Activated naive CD4-positive, alpha-beta T cell treated with anti-CD3 and anti-CD28 coated beads, Interleukin-2, amount 10 ng/mL, durations not matched to agents 7 days and 5 days (primary cell): ENCODE results near the gene LRRC49.

Experiments used
- CTCF ChIA-PET: fragments of 350-600 bp; sonication (Branson Sonifier 250); formaldehyde crosslinking; loops from one replicate; lab custom pipeline; 2021; ENCODE audit warnings: antibody characterized with exemption; lab: Charles Lee
- DNase-seq: peaks from one replicate; pipeline ENCODE4 v3.0.0-alpha.2; 2020
- H3K27ac Mint-ChIP-seq: one replicate; pipeline ENCODE4 v1.8.0; 2021; ENCODE audit warnings: mild to moderate bottlenecking, moderate library complexity, mixed read lengths
- H3K27me3 Mint-ChIP-seq: one replicate; pipeline ENCODE4 v1.8.0; 2021; ENCODE audit warnings: mild to moderate bottlenecking, mixed read lengths
- H3K36me3 Mint-ChIP-seq: one replicate; pipeline ENCODE4 v1.8.0; 2021; ENCODE audit warnings: mixed read lengths
- H3K4me1 Mint-ChIP-seq: one replicate; pipeline ENCODE4 v1.8.0; 2021; ENCODE audit warnings: mixed read lengths
- H3K4me3 Mint-ChIP-seq: one replicate; pipeline ENCODE4 v1.8.0; 2021; ENCODE audit warnings: mild to moderate bottlenecking, moderate library complexity, mixed read lengths
- H3K9me3 Mint-ChIP-seq: one replicate; pipeline ENCODE4 v1.8.0; 2021; ENCODE audit warnings: mixed read lengths

Gene LRRC49

GRCh38 chr15:71080705-71081104, 188.1 kb downstream of the LRRC49 start:
- no peak overlapping the region for H3K4me3 Mint-ChIP-seq
- H3K36me3 Mint-ChIP-seq: no peaks in the 10 kb centered on the region
- H3K9me3 Mint-ChIP-seq: no peaks in the 10 kb centered on the region
- H3K27me3 Mint-ChIP-seq: peaks cover 4% of the 10 kb centered on the region
- CTCF ChIA-PET: no interaction called here
- no peak for DNase-seq
- no peaks in the 10 kb centered on the region for H3K4me1 Mint-ChIP-seq
- no peak overlapping the region for H3K27ac Mint-ChIP-seq

GRCh38 chr15:71082803-71083202, 190.2 kb downstream of the LRRC49 start:
- Mint-ChIP-seq H3K27ac (no peak overlapping the region), H3K36me3 (no peaks in the 10 kb centered on the region), H3K4me1 (no peaks in the 10 kb centered on the region), H3K4me3 (no peak overlapping the region), H3K9me3 (no peaks in the 10 kb centered on the region), H3K27me3 (peaks cover 10% of the 10 kb centered on the region)
- no peak for DNase-seq
- CTCF ChIA-PET: no interaction called here

GRCh38 chr15:71083349-71083748, 190.7 kb downstream of the LRRC49 start:
- Mint-ChIP-seq H3K4me3 (no peak overlapping the region), H3K36me3 (no peaks in the 10 kb centered on the region), H3K4me1 (no peaks in the 10 kb centered on the region), H3K9me3 (no peaks in the 10 kb centered on the region), H3K27ac (no peak overlapping the region), H3K27me3 (peaks cover 10% of the 10 kb centered on the region)
- no peak for DNase-seq
- CTCF ChIA-PET: no interaction called here

- no peak overlapping the region for H3K27ac Mint-ChIP-seq
- no peaks in the 10 kb centered on the region for H3K9me3 Mint-ChIP-seq
- no peak for DNase-seq
- CTCF ChIA-PET: no interaction called here
- no peaks in the 10 kb centered on the region for H3K36me3 Mint-ChIP-seq
- no peaks in the 10 kb centered on the region for H3K4me1 Mint-ChIP-seq
- H3K4me3 Mint-ChIP-seq: no peak overlapping the region
- peaks cover 10% of the 10 kb centered on the region for H3K27me3 Mint-ChIP-seq
Observed at GRCh38 chr15:71084264-71084663, 191.6 kb downstream of the LRRC49 start.

DNA sequence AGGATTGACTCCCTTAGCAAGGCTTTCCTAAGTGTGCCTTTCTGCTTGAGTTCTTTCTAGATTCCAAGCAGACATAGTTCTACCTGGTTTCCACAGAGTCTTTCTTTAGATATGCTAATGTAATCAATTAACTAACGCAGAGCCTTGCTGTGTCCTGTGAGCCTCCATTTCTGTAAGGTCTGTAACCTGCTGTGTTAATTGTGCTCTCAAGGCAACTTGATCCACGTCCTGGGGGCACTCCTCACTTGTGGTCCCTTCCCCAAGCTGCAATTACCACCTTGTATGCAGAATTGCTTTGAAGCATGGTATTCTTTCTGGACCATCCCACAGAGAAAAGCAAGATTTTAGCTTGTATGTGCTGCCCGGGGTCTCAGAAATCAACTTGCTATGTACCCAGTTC, 193.2 kb downstream of the LRRC49 start:
- peaks cover 10% of the 10 kb centered on the region for H3K27me3 Mint-ChIP-seq
- H3K27ac Mint-ChIP-seq: no peak overlapping the region
- no peaks in the 10 kb centered on the region for H3K9me3 Mint-ChIP-seq
- no peak overlapping the region for H3K4me3 Mint-ChIP-seq
- H3K4me1 Mint-ChIP-seq: no peaks in the 10 kb centered on the region
- DNase-seq: no peak
- H3K36me3 Mint-ChIP-seq: no peaks in the 10 kb centered on the region
- CTCF ChIA-PET: no interaction called here

- H3K4me3 Mint-ChIP-seq: no peak overlapping the region
- CTCF ChIA-PET: no interaction called here
- peaks cover 6% of the 10 kb centered on the region for H3K27me3 Mint-ChIP-seq
- H3K9me3 Mint-ChIP-seq: no peaks in the 10 kb centered on the region
- no peak for DNase-seq
- H3K36me3 Mint-ChIP-seq: no peaks in the 10 kb centered on the region
- no peak overlapping the region for H3K27ac Mint-ChIP-seq
- H3K4me1 Mint-ChIP-seq: no peaks in the 10 kb centered on the region
Observed at GRCh38 chr15:71088155-71088554, 195.5 kb downstream of the LRRC49 start.

GRCh38 chr15:71088683-71089082, 196.1 kb downstream of the LRRC49 start:
- CTCF ChIA-PET: no interaction called here
- Mint-ChIP-seq H3K4me3 (no peak overlapping the region), H3K27ac (no peak overlapping the region), H3K4me1 (no peaks in the 10 kb centered on the region), H3K36me3 (no peaks in the 10 kb centered on the region), H3K27me3 (peaks cover 6% of the 10 kb centered on the region), H3K9me3 (no peaks in the 10 kb centered on the region)
- DNase-seq: no peak

DNA sequence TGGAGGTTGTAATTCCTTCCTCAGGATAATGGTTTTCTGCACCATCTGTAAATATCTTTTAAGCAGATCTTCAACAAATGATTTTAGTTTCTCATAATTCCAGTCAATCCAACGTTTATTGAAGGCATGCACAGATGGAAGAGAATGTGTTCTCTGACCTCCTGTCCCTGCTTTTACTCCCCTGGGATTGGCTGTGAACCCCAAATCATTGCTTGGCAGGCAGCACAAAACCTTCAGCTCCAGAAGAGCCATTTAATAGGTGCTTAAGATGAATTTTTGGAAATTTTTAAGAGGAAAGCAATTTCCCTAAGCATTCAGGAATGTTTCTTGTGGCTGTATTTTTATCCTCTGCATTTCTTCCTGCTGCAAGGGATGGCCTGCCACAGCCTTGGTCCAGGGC, 197.2 kb downstream of the LRRC49 start:
- Mint-ChIP-seq H3K27ac (no peak overlapping the region), H3K9me3 (no peaks in the 10 kb centered on the region), H3K4me3 (no peak overlapping the region), H3K27me3 (peaks cover 6% of the 10 kb centered on the region), H3K4me1 (no peaks in the 10 kb centered on the region), H3K36me3 (no peaks in the 10 kb centered on the region)
- no peak for DNase-seq
- CTCF ChIA-PET: no interaction called here

- no peak overlapping the region for H3K27ac Mint-ChIP-seq
Observed at GRCh38 chr15:71091601-71092000, 199.0 kb downstream of the LRRC49 start.

GRCh38 chr15:71092056-71092600, 199.5 kb downstream of the LRRC49 start:
- Mint-ChIP-seq H3K4me3 (no peak overlapping the region), H3K4me1 (no peaks in the 10 kb centered on the region), H3K27me3 (no peaks in the 10 kb centered on the region), H3K36me3 (no peaks in the 10 kb centered on the region), H3K27ac (no peak overlapping the region), H3K9me3 (no peaks in the 10 kb centered on the region)
- DNase-seq: no peak
- CTCF ChIA-PET: no interaction called here

More at GRCh38 chr15:71091601-71092000, 199.0 kb downstream of the LRRC49 start:
- Mint-ChIP-seq H3K27me3 (no peaks in the 10 kb centered on the region), H3K4me3 (no peak overlapping the region), H3K36me3 (no peaks in the 10 kb centered on the region), H3K9me3 (no peaks in the 10 kb centered on the region), H3K4me1 (no peaks in the 10 kb centered on the region)
- CTCF ChIA-PET: no interaction called here
- no peak for DNase-seq

GRCh38 chr15:71093054-71094024, 200.7 kb downstream of the LRRC49 start:
- no peaks in the 10 kb centered on the region for H3K4me1 Mint-ChIP-seq
- no peaks in the 10 kb centered on the region for H3K27me3 Mint-ChIP-seq
- DNase-seq: no peak
- no peak overlapping the region for H3K27ac Mint-ChIP-seq
- H3K9me3 Mint-ChIP-seq: no peaks in the 10 kb centered on the region
- H3K36me3 Mint-ChIP-seq: no peaks in the 10 kb centered on the region
- CTCF ChIA-PET: no interaction called here
- H3K4me3 Mint-ChIP-seq: no peak overlapping the region

DNA sequence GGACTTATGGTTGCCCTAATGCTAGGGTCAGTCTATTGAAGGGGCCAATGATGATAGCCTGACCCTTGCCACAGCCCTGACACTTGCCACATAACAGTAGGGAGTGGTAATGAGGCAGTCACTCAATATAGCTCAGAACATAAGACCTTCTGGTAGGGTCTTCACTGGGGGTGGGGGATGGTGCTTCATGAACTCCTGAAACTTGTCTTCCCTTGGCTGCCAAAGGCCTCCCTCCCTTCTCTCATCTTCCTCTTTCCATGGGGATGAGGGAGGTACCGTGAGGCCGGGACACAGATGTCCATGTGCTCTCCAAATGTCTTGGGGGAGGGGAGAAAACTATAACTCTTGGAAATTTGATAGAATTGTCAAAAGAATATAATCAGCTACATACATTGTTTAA, 201.5 kb downstream of the LRRC49 start:
- H3K9me3 Mint-ChIP-seq: no peaks in the 10 kb centered on the region
- no peak for DNase-seq
- no peaks in the 10 kb centered on the region for H3K36me3 Mint-ChIP-seq
- CTCF ChIA-PET: no interaction called here
- no peaks in the 10 kb centered on the region for H3K4me1 Mint-ChIP-seq
- no peaks in the 10 kb centered on the region for H3K27me3 Mint-ChIP-seq
- H3K4me3 Mint-ChIP-seq: no peak overlapping the region
- H3K27ac Mint-ChIP-seq: no peak overlapping the region

DNA sequence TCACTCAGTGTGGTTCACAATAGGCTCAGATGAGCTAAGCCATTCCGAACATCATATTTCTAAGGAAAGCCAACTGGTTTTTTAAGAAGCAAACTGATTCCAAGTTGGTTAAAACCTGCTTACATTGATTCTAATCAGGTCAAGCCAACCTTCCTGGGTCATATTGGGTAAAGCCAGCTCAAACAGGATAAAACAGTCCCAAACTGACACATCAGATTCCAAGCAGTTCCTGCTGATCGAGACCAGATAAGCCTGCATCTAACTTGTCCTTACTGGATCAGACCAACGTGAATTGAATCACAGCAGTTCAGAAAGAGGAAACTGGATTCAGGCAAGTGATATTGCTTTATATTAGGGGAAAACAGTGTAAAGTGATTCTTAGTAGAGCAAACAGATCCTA, 204.1 kb downstream of the LRRC49 start:
- no peaks in the 10 kb centered on the region for H3K36me3 Mint-ChIP-seq
- H3K4me1 Mint-ChIP-seq: no peaks in the 10 kb centered on the region
- H3K27me3 Mint-ChIP-seq: peaks cover 3% of the 10 kb centered on the region
- H3K27ac Mint-ChIP-seq: no peak overlapping the region
- no peak overlapping the region for H3K4me3 Mint-ChIP-seq
- no peak for DNase-seq
- no peaks in the 10 kb centered on the region for H3K9me3 Mint-ChIP-seq
- CTCF ChIA-PET: no interaction called here

DNA sequence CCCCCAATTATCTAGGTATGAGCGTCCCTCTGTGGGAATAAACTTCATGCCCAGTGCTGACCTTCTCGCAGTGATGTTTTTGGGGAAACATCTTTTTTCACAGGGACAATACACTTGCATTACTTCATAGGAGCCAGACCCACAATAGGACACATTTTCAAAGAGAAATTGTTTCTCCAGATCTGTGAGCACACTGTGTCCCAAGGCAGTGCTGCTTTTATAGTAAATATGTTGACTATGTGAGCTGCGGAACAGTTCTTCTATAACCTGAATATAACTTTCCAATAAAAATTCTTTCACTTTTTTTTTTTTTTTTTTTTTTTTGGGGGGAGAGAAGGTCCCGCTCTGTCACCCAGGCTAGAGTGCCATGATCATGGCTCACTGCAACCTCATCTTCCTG, 205.3 kb downstream of the LRRC49 start:
- no peaks in the 10 kb centered on the region for H3K36me3 Mint-ChIP-seq
- H3K9me3 Mint-ChIP-seq: no peaks in the 10 kb centered on the region
- DNase-seq: no peak

DNA sequence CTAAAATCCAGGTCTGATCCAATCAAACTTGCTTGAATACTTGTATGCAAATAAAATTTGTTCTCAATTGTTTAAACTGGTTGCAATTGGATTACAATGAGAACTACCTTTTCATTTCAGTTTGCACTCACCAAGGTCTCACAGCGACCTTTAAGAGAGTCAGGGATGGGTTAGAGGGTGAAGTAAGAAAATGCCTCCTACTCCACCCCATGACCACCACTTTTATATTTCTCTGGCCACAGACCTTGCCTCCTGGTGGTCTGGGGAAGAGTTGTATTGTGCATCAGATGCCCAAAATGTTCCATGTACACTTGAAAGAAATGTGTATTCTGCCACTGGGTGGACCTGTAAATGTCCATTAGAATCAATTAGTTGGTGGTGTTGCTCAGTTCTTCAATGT, 206.3 kb downstream of the LRRC49 start:
- Mint-ChIP-seq H3K4me1 (no peaks in the 10 kb centered on the region), H3K27ac (no peak overlapping the region), H3K4me3 (no peak overlapping the region), H3K9me3 (no peaks in the 10 kb centered on the region), H3K27me3 (peaks cover 8% of the 10 kb centered on the region), H3K36me3 (no peaks in the 10 kb centered on the region)
- DNase-seq: no peak
- CTCF ChIA-PET: no interaction called here

More for the DNA sequence above, 205.3 kb downstream of the LRRC49 start:
- no peaks in the 10 kb centered on the region for H3K4me1 Mint-ChIP-seq
- CTCF ChIA-PET: no interaction called here
- no peak overlapping the region for H3K27ac Mint-ChIP-seq
- no peak overlapping the region for H3K4me3 Mint-ChIP-seq
- peaks cover 3% of the 10 kb centered on the region for H3K27me3 Mint-ChIP-seq
